IMR-90 (cell line): ENCODE measurements around the gene SETD2. TPM values are rescaled to one million over a fixed set of nuclear protein-coding genes. Genes with fewer than 3 reads are reported as not detected.

ENCODE experiments used
- ATAC-seq: fragments of 200-7000 bp; cut with Tn5 transposase; 2 replicates; pipeline ENCODE4 v1.9.1; 2020; ENCODE audit warnings: low read depth, mild to moderate bottlenecking, moderate library complexity
- BruUV-seq: library from RNA; stranded (reverse); fragments of 400-500 nt; replicated peaks from 2 replicates; lab custom pipeline; 2021; lab: Mats Ljungman, UMichigan
- CTCF ChIA-PET: fragments of 300-600 bp; formaldehyde crosslinking; extraction: SDS; loops from one replicate; lab custom pipeline; 2021; ENCODE audit warnings: antibody characterized with exemption; lab: Yijun Ruan, JAX
- POLR2A ChIA-PET: fragments of 300-600 bp; sonication (Branson Sonifier 250); formaldehyde crosslinking; loops from one replicate; lab custom pipeline; 2022; ENCODE audit warnings: antibody characterized with exemption; ENCODE audit not compliant: unreplicated experiment; lab: Charles Lee
- DNase-seq: peaks from one replicate; pipeline ENCODE4 v3.0.0; 2013
- H2AFZ ChIP-seq: replicated peaks from 2 replicates; pipeline ENCODE3; 2013; ENCODE audit warnings: low read length, mild to moderate bottlenecking; ENCODE audit not compliant: poor library complexity
- H2AK5ac ChIP-seq: 2 replicates; pipeline ENCODE4 v1.6.1; 2013; ENCODE audit warnings: low read depth, low read length, inconsistent platforms
- H2AK9ac ChIP-seq: replicated peaks from 2 replicates; pipeline ENCODE3; 2013; ENCODE audit warnings: mild to moderate bottlenecking, low read depth, low read length, moderate library complexity; ENCODE audit not compliant: poor library complexity
- H2BK120ac ChIP-seq: 2 replicates; pipeline ENCODE4 v1.6.1; 2013; ENCODE audit warnings: low read depth, low read length, inconsistent platforms
- H2BK15ac ChIP-seq: 3 replicates; pipeline ENCODE4 v1.6.1; 2013; ENCODE audit warnings: low read depth, low read length, inconsistent platforms
- H2BK20ac ChIP-seq: 2 replicates; pipeline ENCODE4 v1.6.1; 2013; ENCODE audit warnings: low read depth, mild to moderate bottlenecking, inconsistent platforms, low read length, moderate library complexity
- H2BK5ac ChIP-seq: 2 replicates; pipeline ENCODE4 v1.6.1; 2013; ENCODE audit warnings: mild to moderate bottlenecking, low read depth, low read length, inconsistent platforms; ENCODE audit not compliant: poor library complexity, severe bottlenecking
- H3K14ac ChIP-seq: replicated peaks from 2 replicates; pipeline ENCODE4 v1.6.1; 2013; ENCODE audit warnings: low read depth, low read length, inconsistent platforms
- H3K18ac ChIP-seq: 2 replicates; pipeline ENCODE4 v1.6.1; 2013; ENCODE audit warnings: low read depth, low read length, control low read depth
- H3K23ac ChIP-seq: 2 replicates; pipeline ENCODE4 v1.6.1; 2013; ENCODE audit warnings: low read depth, low read length, inconsistent platforms
- H3K27ac ChIP-seq: 2 replicates; pipeline ENCODE4 v1.5.1; 2013; ENCODE audit warnings: mild to moderate bottlenecking, control low read depth, low read length; ENCODE audit not compliant: insufficient read depth
- H3K27me3 ChIP-seq: 2 replicates; pipeline ENCODE4 v1.6.1; 2013; ENCODE audit warnings: low read length; ENCODE audit not compliant: control insufficient read depth, insufficient read depth
- H3K36me3 ChIP-seq: 2 replicates; pipeline ENCODE4 v1.6.1; 2013; ENCODE audit warnings: low read length, mixed read lengths; ENCODE audit not compliant: control insufficient read depth, insufficient read depth
- H3K4ac ChIP-seq: 2 replicates; pipeline ENCODE4 v1.6.1; 2013; ENCODE audit warnings: low read depth, low read length, inconsistent platforms
- H3K4me1 ChIP-seq: 2 replicates; pipeline ENCODE4 v1.6.1; 2013; ENCODE audit warnings: low read length, mixed read lengths; ENCODE audit not compliant: control insufficient read depth, insufficient read depth
- H3K4me2 ChIP-seq: 2 replicates; pipeline ENCODE4 v1.6.1; 2013; ENCODE audit warnings: low read depth, mild to moderate bottlenecking, control low read depth, low read length, moderate library complexity
- H3K4me3 ChIP-seq: 2 replicates; pipeline ENCODE4 v1.5.1; 2013; ENCODE audit warnings: low read depth, mild to moderate bottlenecking, control low read depth, low read length, moderate library complexity; ENCODE audit not compliant: insufficient read depth
- H3K56ac ChIP-seq: 2 replicates; pipeline ENCODE4 v1.6.1; 2013; ENCODE audit warnings: low read length, inconsistent platforms; ENCODE audit not compliant: insufficient read depth; ENCODE audit errors: extremely low read depth
- H3K79me1 ChIP-seq, 2 experiments: 2 replicates each; pipeline ENCODE4 v1.6.1; 2013; ENCODE audit warnings: low read length in 2 of 2, inconsistent platforms in 1 of 2, low read depth in 1 of 2
- H3K9ac ChIP-seq: 2 replicates; pipeline ENCODE4 v1.6.1; 2013; ENCODE audit warnings: low read depth, low read length, control low read depth
- H3K9me1 ChIP-seq: 2 replicates; pipeline ENCODE4 v1.6.1; 2013; ENCODE audit warnings: low read length, inconsistent platforms; ENCODE audit not compliant: insufficient read depth
- H3K9me3 ChIP-seq: 2 replicates; pipeline ENCODE4 v1.6.1; 2013; ENCODE audit warnings: low read length; ENCODE audit not compliant: control insufficient read depth, insufficient read depth
- H4K20me1 ChIP-seq: 2 replicates; pipeline ENCODE4 v1.6.1; 2013; ENCODE audit warnings: low read length, inconsistent platforms; ENCODE audit not compliant: insufficient read depth
- H4K5ac ChIP-seq: 2 replicates; pipeline ENCODE4 v1.6.1; 2013; ENCODE audit warnings: mild to moderate bottlenecking, low read depth, low read length, control low read depth
- H4K8ac ChIP-seq, 2 experiments: 2 replicates each; pipeline ENCODE4 v1.6.1; 2013; ENCODE audit warnings: low read depth in 2 of 2, low read length in 2 of 2, control low read depth in 1 of 2, inconsistent platforms in 1 of 2
- H4K91ac ChIP-seq: 2 replicates; pipeline ENCODE4 v1.6.1; 2013; ENCODE audit warnings: low read depth, low read length, inconsistent platforms; ENCODE audit not compliant: insufficient read depth
- CTCF ChIP-seq: conservative IDR thresholded peaks from 2 replicates; pipeline ENCODE4 v1.5.1; 2012; ENCODE audit warnings: mild to moderate bottlenecking, low read depth, low read length, improper control_type of control experiment
- ELK1 ChIP-seq: fragments of 150-350 bp; IDR thresholded peaks from 2 replicates; pipeline ENCODE4 v1.6.1; 2016; ENCODE audit warnings: low read depth, mild to moderate bottlenecking, low read length, moderate library complexity, borderline replicate concordance
- FOS ChIP-seq: fragments of 150-350 bp; IDR thresholded peaks from 2 replicates; pipeline ENCODE4 v1.6.1; 2016; ENCODE audit warnings: low read depth, low read length
- MXI1 ChIP-seq: IDR thresholded peaks from 2 replicates; pipeline ENCODE4 v1.6.1; 2012; ENCODE audit warnings: low read depth, mild to moderate bottlenecking, low read length, moderate library complexity, borderline replicate concordance
- NFE2L2 ChIP-seq: fragments of 150-350 bp; IDR thresholded peaks from 2 replicates; pipeline ENCODE4 v1.6.1; 2016; ENCODE audit warnings: low read depth, mild to moderate bottlenecking, low read length
- POLR2A ChIP-seq: IDR thresholded peaks from 2 replicates; pipeline ENCODE4 v1.6.1; 2012; ENCODE audit warnings: mild to moderate bottlenecking, low read depth, low read length
- RCOR1 ChIP-seq: IDR thresholded peaks from 2 replicates; pipeline ENCODE4 v1.6.1; 2012; ENCODE audit warnings: mild to moderate bottlenecking, low read length, improper control_type of control experiment; ENCODE audit not compliant: insufficient replicate concordance
- SMC3 ChIP-seq: fragments of 150-350 bp; IDR thresholded peaks from 2 replicates; pipeline ENCODE4 v1.6.1; 2016; ENCODE audit warnings: low read depth, mild to moderate bottlenecking, antibody characterized with exemption, low read length, moderate library complexity
- WGBS, 2 experiments: methylation state at CpG; one replicate each; pipeline versions ENCODE4 v1.1.5 to v1.1.7; 2013; ENCODE audit warnings: missing lambda C conversion rate in 2 of 2; ENCODE audit not compliant: insufficient read length in 1 of 2; ENCODE audit errors: extremely low coverage in 2 of 2; 5-methylcytosine and 5-hydroxymethylcytosine counted together
- dilution Hi-C: fragments of 300-500 bp; cut with HindIII; formaldehyde crosslinking; loops from one replicate; pipeline ENCODE4 v1.14.3; 2018; ENCODE audit warnings: low sequenced_read_pairs; ENCODE audit not compliant: unreplicated experiment
- in situ Hi-C: fragments of 300-500 bp; cut with MboI; formaldehyde crosslinking; loops from 3 replicates; pipeline ENCODE4 v1.14.3; 2019; ENCODE audit warnings: low sequenced_read_pairs, inconsistent platforms, mixed read lengths
- intact Hi-C: fragments of 100-400 bp; cut with micrococcal nuclease; formaldehyde crosslinking; loops from 2 replicates; pipeline ENCODE4 v1.10.0; 2022
- polyA plus RNA-seq, 3 experiments: library from polyadenylated mRNA; depleted of rRNA; stranded (reverse); fragments of >200 nt; gene quantifications; 2 replicates each; pipeline ENCODE4 v1.2.3, GENCODE V29; 2012; ENCODE audit warnings: low replicate concordance in 1 of 3
- total RNA-seq: library from RNA; depleted of rRNA; stranded (reverse); fragments of >200 nt; gene quantifications from 2 replicates; pipeline ENCODE4 v1.2.3, GENCODE V29; 2012

The SETD2 gene
- total and polyA plus RNA-seq, 2 of the 4 experiments (the other 2 are of a cell fraction): 18.3 to 20.1 TPM

- TF ChIP-seq CTCF (no peak), NFE2L2 (no peak)
Measured at GRCh38 chr3:47003461-47004368, 160.2 kb downstream of the SETD2 start (continued).

GRCh38 chr3:47003056-47003410 lies 160.9 kb downstream of the SETD2 start:
- Histone ChIP-seq H3K27ac (no peak overlapping the region), H2BK20ac (no peak overlapping the region), H4K20me1 (no peaks in the 10 kb centered on the region; the same call in 1 of the 2 replicates), H3K4ac (no peak overlapping the region), H2AK9ac (peak overlapping the region; percentile 24), H3K9me1 (peaks cover 6% of the 10 kb centered on the region; the same call in 1 of the 2 replicates), H4K91ac (no peak overlapping the region), H3K36me3 (peaks cover 6% of the 10 kb centered on the region; the same call in 1 of the 2 replicates), H3K27me3 (no peaks in the 10 kb centered on the region), H2BK15ac (no peak overlapping the region), H4K8ac (no peak overlapping the region), H2AK5ac (no peak overlapping the region), H3K4me1 (peaks cover 3% of the 10 kb centered on the region; the same call in 1 of the 2 replicates), H3K79me1 (no peaks in the 10 kb centered on the region), H2BK5ac (no peak overlapping the region), H3K56ac (no peak overlapping the region), H3K9ac (no peak overlapping the region), H2AFZ (no peak overlapping the region), H2BK120ac (no peak overlapping the region), H3K23ac (no peak overlapping the region), H3K14ac (no peak overlapping the region), H3K9me3 (no peaks in the 10 kb centered on the region), H3K4me3 (no peak overlapping the region), H3K4me2 (no peak overlapping the region), H4K5ac (no peak overlapping the region), H3K18ac (no peak overlapping the region)
- WGBS, 2 experiments: 100% methylated on average over 3 of the region's 10 CpGs; no CpG with 5 or more reads in 1 of the 2 experiments
- POLR2A ChIA-PET: no interaction called here
- dilution Hi-C loops (no loop called here), in situ Hi-C loops (no loop called here), intact Hi-C loops (no loop called here)
- CTCF ChIA-PET: no interaction called here
- TF ChIP-seq RCOR1 (no peak), POLR2A (no peak), FOS (no peak), MXI1 (no peak), ELK1 (no peak), NFE2L2 (no peak), SMC3 (no peak)
- BruUV-seq: no TSS peak
- no peak for DNase-seq
- no peak for ATAC-seq
